Keratinocyte (primary cell): ENCODE results near the gene MEOX1. TPM values are rescaled to one million over a fixed set of nuclear protein-coding genes. Genes with fewer than 3 reads are reported as not detected.

Experiments
- DNase-seq: peaks from one replicate; pipeline ENCODE4 v3.0.0-alpha.2; 2011; ENCODE audit warnings: low read depth, missing footprints, low spot score
- FAIRE-seq: peaks from 2 replicates; lab custom pipeline; 2011; peaks lifted over from hg19 to GRCh38; lab: Jason Lieb, UNC
- H2AFZ ChIP-seq: 2 replicates; pipeline ENCODE4 v1.6.0; 2012; ENCODE audit warnings: low read length, control low read depth, inconsistent platforms; ENCODE audit not compliant: control insufficient read depth
- H3K27ac ChIP-seq: 2 replicates; pipeline ENCODE4 v1.5.1; 2011; ENCODE audit warnings: low read length; ENCODE audit not compliant: control insufficient read depth, insufficient read depth
- H3K27me3 ChIP-seq: 3 replicates; pipeline ENCODE4 v1.6.0; 2011; ENCODE audit warnings: low read length; ENCODE audit not compliant: control insufficient read depth, insufficient read depth; ENCODE audit errors: extremely low read depth
- H3K36me3 ChIP-seq, 2 experiments: 2 replicates in 1 of 2; 3 replicates in 1 of 2; pipeline ENCODE4 v1.5.1; 2011; ENCODE audit warnings: low read length in 2 of 2, mild to moderate bottlenecking in 1 of 2; ENCODE audit not compliant: control insufficient read depth in 2 of 2, insufficient read depth in 2 of 2; ENCODE audit errors: extremely low read depth in 1 of 2
- H3K4me1 ChIP-seq: 3 replicates; pipeline ENCODE4 v1.5.1; 2011; ENCODE audit warnings: low read length; ENCODE audit not compliant: control insufficient read depth, insufficient read depth; ENCODE audit errors: extremely low read depth
- H3K4me2 ChIP-seq: 3 replicates; pipeline ENCODE4 v1.6.0; 2011; ENCODE audit warnings: low read depth, low read length; ENCODE audit not compliant: control insufficient read depth, insufficient read depth; ENCODE audit errors: extremely low read depth
- H3K4me3 ChIP-seq, 3 experiments: fragments of 200-600 bp in 1 of 3; sonication (generic) in 1 of 3; 2 replicates in 2 of 3; 3 replicates in 1 of 3; pipeline ENCODE4 v1.5.1; 2011 to 2016; ENCODE audit warnings: low read length in 3 of 3, mild to moderate bottlenecking in 3 of 3, control low read depth in 2 of 3, inconsistent platforms in 1 of 3, low read depth in 1 of 3, mixed read lengths in 1 of 3, mixed run types in 1 of 3, moderate library complexity in 1 of 3; ENCODE audit not compliant: control insufficient read depth in 2 of 3, insufficient read depth in 2 of 3; ENCODE audit errors: extremely low read depth in 1 of 3
- H3K79me2 ChIP-seq: 2 replicates; pipeline ENCODE4 v1.6.0; 2012; ENCODE audit warnings: low read length; ENCODE audit not compliant: control insufficient read depth, insufficient read depth
- H3K9ac ChIP-seq: 3 replicates; pipeline ENCODE4 v1.6.0; 2011; ENCODE audit warnings: low read length; ENCODE audit not compliant: control insufficient read depth, insufficient read depth; ENCODE audit errors: extremely low read depth
- H3K9me1 ChIP-seq: 3 replicates; pipeline ENCODE4 v1.6.0; 2011; ENCODE audit warnings: low read length; ENCODE audit not compliant: control insufficient read depth, insufficient read depth; ENCODE audit errors: extremely low read depth
- H3K9me3 ChIP-seq: 2 replicates; pipeline ENCODE4 v1.5.1; 2012; ENCODE audit warnings: low read depth, low read length; ENCODE audit not compliant: control insufficient read depth
- H4K20me1 ChIP-seq: 3 replicates; pipeline ENCODE4 v1.6.0; 2011; ENCODE audit warnings: low read length; ENCODE audit not compliant: control insufficient read depth, insufficient read depth; ENCODE audit errors: extremely low read depth
- CTCF ChIP-seq, 3 experiments: IDR thresholded peaks in 1 of 3; conservative IDR thresholded peaks in 1 of 3; optimal IDR thresholded peaks in 1 of 3; 2 replicates in 2 of 3; 3 replicates in 1 of 3; pipeline versions ENCODE3 to v1.5.1; 2011; ENCODE audit warnings: low read length in 3 of 3, mild to moderate bottlenecking in 3 of 3, moderate library complexity in 2 of 3, control low read depth in 1 of 3, inconsistent platforms in 1 of 3; ENCODE audit not compliant: insufficient read depth in 2 of 3; ENCODE audit errors: extremely low read depth in 1 of 3
- EZH2 ChIP-seq: IDR thresholded peaks from one replicate; pipeline ENCODE4 v1.6.1; 2012; ENCODE audit warnings: inconsistent platforms, mild to moderate bottlenecking, low read length, moderate library complexity
- dilution Hi-C: fragments of 300-500 bp; cut with MboI; formaldehyde crosslinking; loops from one replicate; pipeline ENCODE4 v1.7.0; 2020; ENCODE audit warnings: low sequenced_read_pairs; ENCODE audit not compliant: extremely low pct_ligation_motif_present
- polyA plus RNA-seq, 5 experiments: library from polyadenylated mRNA; depleted of rRNA in 3 of 5; stranded (reverse) in 3 of 5; stranded (forward) in 1 of 5; unstranded in 1 of 5; fragments of >200 nt; gene quantifications; 1 replicate in 1 of 5; 2 replicates in 3 of 5; 3 replicates in 1 of 5; pipeline versions ENCODE4 v1.2.1 to v1.2.3, GENCODE V29; 2011 to 2012; ENCODE audit warnings: missing spikeins in 2 of 5, low read depth in 1 of 5, low replicate concordance in 1 of 5

Gene MEOX1
- polyA plus RNA-seq, 1 donor (not counting 4 experiments of a cell fraction or from before 2014, with no cell fraction given) = 0.08 TPM

DNA sequence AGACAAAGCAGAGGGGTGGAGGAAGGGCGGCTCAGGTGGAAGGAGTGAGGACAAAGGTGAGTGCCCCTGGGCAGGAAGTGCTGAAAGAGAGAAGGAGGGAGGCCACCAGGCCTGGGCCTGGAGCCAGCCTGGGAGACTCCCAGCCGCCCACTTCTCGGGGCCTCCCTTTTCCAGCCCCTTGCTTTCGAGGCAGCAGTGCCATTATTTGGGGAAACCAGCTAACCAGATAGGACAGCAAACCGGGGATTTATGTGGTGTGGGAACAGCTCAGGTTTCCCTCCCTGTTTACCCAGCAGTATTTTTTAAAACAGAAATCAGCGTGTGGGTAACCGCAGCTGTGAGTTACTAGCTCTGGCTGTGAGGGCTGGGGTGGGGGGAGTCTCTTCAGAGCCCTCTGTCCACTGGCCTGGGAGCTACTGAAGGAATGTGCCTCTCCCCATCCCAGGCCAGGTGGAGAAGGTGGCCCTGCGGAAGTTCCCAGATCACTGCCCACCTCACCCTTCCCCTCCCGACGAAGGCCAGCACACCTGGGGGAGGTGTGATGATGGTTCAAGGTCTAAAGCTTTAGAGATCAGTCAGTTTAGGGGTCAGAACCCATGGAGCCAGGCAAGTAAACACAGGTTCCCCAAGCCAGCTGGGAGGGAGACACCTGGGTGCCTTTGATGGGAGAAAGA, 8.4 kb upstream of the MEOX1 start:
- no peak overlapping the region for H3K4me2 ChIP-seq
- no peak overlapping the region for H3K27ac ChIP-seq
- peaks cover 25% of the 10 kb centered on the region for H3K4me1 ChIP-seq
- peak overlapping the region; percentile 30 for H2AFZ ChIP-seq
- H3K36me3 ChIP-seq = no peaks in the 10 kb centered on the region
- H3K4me3 ChIP-seq = no peak overlapping the region
- FAIRE-seq (no peak), DNase-seq (no peak)
- H3K79me2 ChIP-seq = no peaks in the 10 kb centered on the region
- no peak overlapping the region for H3K9ac ChIP-seq
- no peak for TF ChIP-seq EZH2
- no peak for TF ChIP-seq CTCF (optimal IDR thresholded peaks at IDR 0.05 in 1 of 3, IDR thresholded peaks at IDR 0.05 in 1 of 3, conservative IDR thresholded peaks at IDR 0.05 in 1 of 3; ENCODE audit: extremely low read depth in 1 of 3, insufficient read depth in 2 of 3, low read length in 3 of 3)
- dilution Hi-C loops = no loop called here
- H3K9me3 ChIP-seq = no peaks in the 10 kb centered on the region
- H3K9me1 ChIP-seq = no peaks in the 10 kb centered on the region
- H4K20me1 ChIP-seq = no peaks in the 10 kb centered on the region
- no peaks in the 10 kb centered on the region for H3K27me3 ChIP-seq

- DNase-seq = no peak
Observed at GRCh38 chr17:43667947-43668348, 6.2 kb upstream of the MEOX1 start.

More at GRCh38 chr17:43667947-43668348, 6.2 kb upstream of the MEOX1 start:
- Histone ChIP-seq H3K9me1 (no peaks in the 10 kb centered on the region), H3K4me2 (no peak overlapping the region), H3K36me3 (no peaks in the 10 kb centered on the region), H3K27ac (no peak overlapping the region), H3K9ac (no peak overlapping the region), H4K20me1 (no peaks in the 10 kb centered on the region), H3K4me3 (no peak overlapping the region), H2AFZ (no peak overlapping the region), H3K27me3 (no peaks in the 10 kb centered on the region), H3K9me3 (no peaks in the 10 kb centered on the region), H3K79me2 (no peaks in the 10 kb centered on the region), H3K4me1 (peaks cover 25% of the 10 kb centered on the region)
- TF ChIP-seq EZH2 = no peak
- no peak for TF ChIP-seq CTCF (optimal IDR thresholded peaks at IDR 0.05 in 1 of 3, IDR thresholded peaks at IDR 0.05 in 1 of 3, conservative IDR thresholded peaks at IDR 0.05 in 1 of 3; ENCODE audit: extremely low read depth in 1 of 3, insufficient read depth in 2 of 3, low read length in 3 of 3)
- FAIRE-seq = peak; percentile 72
- dilution Hi-C loops = no loop called here
